PFSK-1 (cell line): ENCODE measurements around the gene HINT3.

Experiments used
- FOXP2 ChIP-seq: optimal IDR thresholded peaks from 2 replicates; pipeline ENCODE3; 2011; ENCODE audit warnings: borderline replicate concordance, control low read depth, inconsistent platforms; ENCODE audit not compliant: insufficient read depth; ENCODE audit errors: extremely low read length, extremely low read depth
- POLR2AphosphoS5 ChIP-seq: IDR thresholded peaks from 2 replicates; pipeline ENCODE4 v1.6.1; 2012; ENCODE audit warnings: low read depth, mild to moderate bottlenecking, control low read depth, low read length, moderate library complexity
- REST ChIP-seq, 2 experiments: IDR thresholded peaks; 2 replicates each; pipeline versions ENCODE4 v1.6.1 to v1.8.0; 2011 to 2012; ENCODE audit warnings: low read depth in 2 of 2, low read length in 2 of 2, control low read depth in 1 of 2, inconsistent platforms in 1 of 2, mild to moderate bottlenecking in 1 of 2, moderate library complexity in 1 of 2; ENCODE audit not compliant: insufficient read depth in 1 of 2
- SIN3A ChIP-seq: IDR thresholded peaks from 2 replicates; pipeline ENCODE4 v1.6.1; 2012; ENCODE audit warnings: mild to moderate bottlenecking, low read length, moderate library complexity, borderline replicate concordance; ENCODE audit not compliant: insufficient read depth
- TAF1 ChIP-seq: IDR thresholded peaks from 2 replicates; pipeline ENCODE4 v1.6.1; 2012; ENCODE audit warnings: low read length, control low read depth, borderline replicate concordance; ENCODE audit not compliant: insufficient read depth

The HINT3 gene

GRCh38 chr6:125918681-125919566 is 37.6 kb upstream of the HINT3 start:
- TF ChIP-seq FOXP2 (no peak), POLR2AphosphoS5 (no peak), SIN3A (no peak), REST (IDR thresholded peaks at IDR 0.05; ENCODE audit: insufficient read depth in 1 of 2, low read depth in 2 of 2, low read length in 2 of 2) (no peak), TAF1 (no peak)

GRCh38 chr6:125919618-125920017 is 37.0 kb upstream of the HINT3 start:
- no peak for TF ChIP-seq POLR2AphosphoS5
- TF ChIP-seq FOXP2 = no peak
- TF ChIP-seq TAF1 = no peak
- no peak for TF ChIP-seq REST (IDR thresholded peaks at IDR 0.05; ENCODE audit: insufficient read depth in 1 of 2, low read depth in 2 of 2, low read length in 2 of 2)
- no peak for TF ChIP-seq SIN3A

GRCh38 chr6:125922322-125922860 is 34.2 kb upstream of the HINT3 start:
- no peak for TF ChIP-seq POLR2AphosphoS5

DNA sequence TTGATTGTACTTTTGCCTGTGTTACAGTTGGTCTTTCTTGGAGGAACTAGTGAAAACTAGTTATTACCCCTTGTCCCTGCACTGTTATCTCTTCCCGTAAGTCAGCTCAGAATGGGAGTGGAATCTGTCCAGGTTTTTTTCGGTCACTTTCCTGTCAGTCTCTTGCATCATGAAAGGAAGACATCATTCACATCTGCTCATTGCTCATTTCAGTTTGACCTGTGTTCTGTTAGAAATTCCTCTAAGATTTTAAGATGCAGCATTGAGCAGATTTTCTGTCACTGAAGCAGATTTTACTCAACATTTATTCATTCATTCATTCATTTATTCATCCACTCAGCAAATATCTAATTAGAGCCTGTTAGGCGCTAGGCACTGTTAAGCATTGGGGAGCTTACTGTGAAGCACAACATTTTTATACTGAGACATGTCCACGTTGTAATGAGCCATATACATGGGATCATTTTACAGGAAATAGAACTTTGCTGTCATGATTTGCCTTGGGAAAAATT is 33.1 kb upstream of the HINT3 start:
- TF ChIP-seq FOXP2 = no peak
- no peak for TF ChIP-seq TAF1
- TF ChIP-seq REST (IDR thresholded peaks at IDR 0.05; ENCODE audit: insufficient read depth in 1 of 2, low read depth in 2 of 2, low read length in 2 of 2) = no peak

- TF ChIP-seq TAF1 = no peak
Observed at GRCh38 chr6:125924169-125924568, 32.4 kb upstream of the HINT3 start.

- no peak for TF ChIP-seq FOXP2
- no peak for TF ChIP-seq REST (IDR thresholded peaks at IDR 0.05; ENCODE audit: insufficient read depth in 1 of 2, low read depth in 2 of 2, low read length in 2 of 2)
- TF ChIP-seq TAF1 = no peak
- no peak for TF ChIP-seq POLR2AphosphoS5
- TF ChIP-seq SIN3A = no peak
Observed at GRCh38 chr6:125924697-125925358, 31.7 kb upstream of the HINT3 start.
